ENCODE measurements around the gene GRB2.
"Not testable (repeated sequence)": the region's sequence is repeated elsewhere in the genome, so short reads cannot be mapped to it uniquely, and the experiment has no call there.

Gene GRB2

DNA sequence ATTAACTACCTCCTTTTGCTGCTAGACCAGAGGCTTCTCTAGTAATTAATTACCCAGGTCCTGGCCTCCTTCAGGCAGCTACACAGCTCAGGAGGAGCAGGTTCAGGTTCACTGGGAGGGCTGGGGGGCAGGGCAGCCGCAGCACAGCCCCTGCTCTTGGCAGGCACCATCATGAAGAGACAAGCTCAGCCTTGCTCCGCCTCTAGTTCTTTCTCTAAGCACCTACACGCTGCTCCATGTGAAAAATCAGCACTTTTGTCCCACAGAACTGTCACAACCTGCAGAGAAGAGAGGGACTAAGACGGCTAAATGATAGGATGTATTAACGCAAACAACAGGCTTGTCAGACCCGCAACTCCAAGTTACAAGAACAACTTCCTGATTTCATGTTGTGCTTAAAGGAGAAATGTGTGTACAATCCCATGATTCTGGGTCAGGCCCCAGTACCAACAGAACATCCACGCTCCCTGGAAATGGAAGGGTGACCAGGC, 53.4 kb downstream of the GRB2 start:
- FAIRE-seq (peak; percentile 76), DNase-seq (ENCODE audit: low spot score) (peak; percentile 45)

DNA sequence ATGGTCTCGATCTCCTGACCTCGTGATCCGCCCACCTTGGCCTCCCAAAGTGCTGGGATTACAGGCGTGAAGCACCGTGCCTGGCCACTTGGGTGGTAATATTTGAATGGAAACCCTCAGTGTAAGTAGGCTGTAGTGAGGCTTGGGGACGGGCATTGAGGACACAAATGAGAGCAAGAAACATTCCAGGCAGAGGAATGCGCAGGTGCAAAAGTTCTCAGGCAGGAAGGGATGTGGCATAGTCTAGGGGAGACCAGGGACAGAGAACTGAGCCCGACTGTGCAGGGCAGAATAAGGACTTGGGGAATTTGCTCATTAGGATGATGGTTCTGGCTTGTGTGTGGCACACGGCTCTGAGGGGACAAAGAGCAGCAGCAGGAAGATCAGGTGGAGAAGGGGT, 54.8 kb downstream of the GRB2 start:
- DNase-seq (ENCODE audit: low spot score) = no peak

DNA sequence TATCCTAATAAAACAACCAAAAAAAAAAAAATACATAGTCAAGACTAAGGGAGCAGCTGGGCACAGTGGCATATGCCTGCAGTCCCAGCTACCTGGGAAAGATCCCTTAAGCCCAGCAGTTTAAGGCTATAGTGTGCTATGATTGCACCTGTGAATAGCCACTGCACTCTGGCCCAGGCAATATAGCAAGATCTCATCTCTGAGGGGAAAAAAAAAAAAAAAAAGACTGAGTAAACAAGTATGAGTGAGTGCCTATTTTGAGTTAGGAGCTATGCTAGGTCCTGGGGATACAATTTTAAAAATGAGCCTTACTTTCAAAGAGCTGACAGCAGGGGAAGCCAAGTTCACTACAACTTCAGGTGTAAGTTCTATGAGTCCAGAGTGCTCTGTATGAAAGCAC, 55.4 kb downstream of the GRB2 start:
- FAIRE-seq = no peak
- DNase-seq (ENCODE audit: low spot score) = no peak

More for the DNA sequence above, 54.8 kb downstream of the GRB2 start:
- FAIRE-seq = no peak

DNA sequence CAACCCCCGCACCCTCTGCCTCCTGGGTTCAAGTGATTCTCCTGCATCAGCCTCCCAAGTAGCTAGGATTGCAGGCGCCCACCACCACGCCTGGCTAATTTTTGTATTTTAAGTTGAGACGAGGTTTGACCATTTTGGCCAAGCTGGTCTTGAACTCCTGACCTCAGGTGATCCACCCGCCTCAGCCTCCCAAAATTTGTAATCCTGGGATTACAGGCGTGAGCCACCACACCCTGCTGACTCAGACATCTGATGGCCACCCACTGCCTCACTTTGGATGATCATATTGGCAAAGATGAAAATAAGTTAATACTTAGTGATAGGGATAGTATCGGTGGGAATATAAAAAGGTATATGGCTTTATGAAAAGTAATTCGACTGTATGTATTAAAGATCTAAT, 55.9 kb downstream of the GRB2 start:
- DNase-seq (ENCODE audit: low spot score) = no peak
- no peak for FAIRE-seq

DNA sequence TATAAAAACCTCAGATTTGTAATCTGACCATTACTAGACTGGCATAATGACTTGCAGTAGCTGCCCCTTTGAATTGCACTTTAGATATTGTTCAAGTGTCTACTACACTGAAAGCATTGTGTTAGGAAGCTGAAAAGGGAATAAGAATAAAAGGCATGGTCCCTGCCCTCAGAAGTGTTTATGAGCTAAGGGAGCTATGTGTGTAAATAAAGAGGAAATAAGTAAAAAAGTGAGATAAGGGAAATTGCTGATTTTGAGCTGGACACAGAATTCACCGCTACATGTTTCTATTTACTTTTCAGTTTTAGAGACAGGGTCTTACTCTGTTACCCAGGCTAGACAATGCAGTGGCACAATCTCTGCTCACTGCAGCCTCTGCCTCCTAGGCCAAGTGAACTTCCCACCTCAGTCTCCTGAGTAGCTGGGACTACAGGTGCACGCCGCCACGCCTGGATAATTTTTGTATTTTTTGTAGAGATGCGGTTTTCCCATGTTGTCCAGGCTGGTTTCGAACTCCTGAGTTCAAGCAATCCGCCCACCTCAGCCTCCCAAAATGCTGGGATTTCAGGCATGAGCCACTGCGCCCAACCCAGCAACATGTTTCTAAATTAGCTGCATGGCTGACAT, 57.0 kb downstream of the GRB2 start:
- DNase-seq (ENCODE audit: low spot score) (no peak), FAIRE-seq (no peak)

DNA sequence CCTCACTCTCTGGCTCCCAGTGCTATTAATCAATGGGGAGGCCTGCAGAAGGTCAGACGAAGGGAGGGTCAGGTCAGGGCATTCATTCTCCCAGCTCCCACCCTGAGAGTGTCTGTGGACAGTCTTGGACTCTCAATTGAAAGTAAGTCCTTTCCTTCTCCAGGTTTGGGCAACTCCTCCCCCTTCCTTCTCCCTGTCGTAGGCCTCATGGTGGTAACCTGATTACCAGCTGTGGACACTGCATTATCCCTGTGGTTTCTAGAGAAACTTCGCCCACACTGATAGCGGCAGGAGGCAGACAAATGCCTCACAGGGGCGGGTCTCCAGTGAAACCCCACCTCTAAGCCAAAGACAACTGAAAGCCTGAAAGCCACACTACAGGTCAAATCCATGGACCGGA, 58.6 kb downstream of the GRB2 start:
- FAIRE-seq (no peak), DNase-seq (ENCODE audit: low spot score) (no peak)

DNA sequence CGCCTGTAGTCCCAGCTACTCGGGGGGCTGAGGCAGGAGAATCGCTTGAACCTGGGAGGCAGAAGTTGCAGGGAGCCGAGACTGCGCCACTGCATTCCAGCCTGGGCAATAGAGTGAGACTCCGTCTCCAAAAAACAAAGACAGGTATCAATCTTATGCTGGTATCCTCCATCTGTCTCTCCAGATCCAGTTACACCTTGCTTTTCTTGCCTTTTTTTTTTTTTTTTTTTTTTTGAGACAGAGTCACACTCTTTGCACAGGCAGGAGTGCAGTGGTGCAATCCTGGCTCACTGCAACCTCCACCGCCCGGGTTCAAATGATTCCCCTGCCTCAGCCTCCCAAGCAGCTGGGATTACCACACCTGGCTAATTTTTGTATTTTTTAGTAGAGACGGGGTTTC, 59.1 kb downstream of the GRB2 start:
- FAIRE-seq; DNase-seq (ENCODE audit: low spot score): not testable (repeated sequence)

DNA sequence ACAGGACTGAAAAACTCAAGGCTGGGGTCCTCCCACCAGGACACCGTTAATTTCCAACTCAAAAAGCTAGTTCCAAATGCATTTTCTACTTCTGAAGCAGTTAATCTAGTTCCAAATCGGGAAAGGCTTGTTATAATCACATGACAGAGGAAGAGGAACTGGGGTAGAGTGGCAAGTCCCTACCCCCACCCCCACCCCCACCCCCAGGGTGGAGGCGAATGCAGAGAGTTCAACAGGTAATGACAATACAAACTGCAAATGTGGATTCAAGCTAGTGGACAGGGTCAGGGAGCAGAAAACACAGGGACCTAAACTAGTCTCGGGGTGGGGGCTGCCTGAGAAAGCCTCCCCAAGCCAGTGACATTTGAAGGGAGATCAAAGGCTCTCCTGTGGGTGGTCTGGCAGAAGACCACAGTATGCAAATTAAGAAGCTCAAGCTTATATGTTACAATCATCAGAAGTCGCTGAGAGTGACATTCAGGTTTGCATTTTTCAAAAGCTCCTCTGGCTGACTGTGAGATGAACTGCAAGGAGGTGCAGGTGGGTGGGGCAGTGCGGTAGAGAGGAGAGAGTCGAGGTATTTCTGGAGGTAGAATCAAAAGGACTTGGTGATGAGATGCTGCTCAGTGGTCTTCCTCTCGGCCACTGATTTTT, 59.8 kb downstream of the GRB2 start:
- no peak for FAIRE-seq
- no peak for DNase-seq (ENCODE audit: low spot score)

DNA sequence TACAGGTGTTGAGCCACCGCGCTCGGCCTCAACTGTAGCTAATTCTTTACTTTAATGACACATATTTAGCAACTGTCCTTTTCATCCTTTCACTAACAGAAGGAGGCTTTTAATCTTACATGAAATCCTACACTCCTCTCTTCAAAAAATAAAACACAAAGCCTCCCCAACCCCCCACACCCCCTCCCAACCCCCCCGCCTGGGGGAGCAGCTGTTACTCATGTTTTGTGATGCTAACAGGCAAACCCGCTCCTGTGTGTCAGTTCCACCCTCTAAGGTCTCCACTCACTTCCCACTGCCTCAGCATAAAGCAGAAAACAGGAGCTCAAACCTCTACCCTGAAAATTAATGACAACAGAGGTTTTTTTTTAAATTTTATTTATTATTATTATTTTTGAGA, 60.8 kb downstream of the GRB2 start:
- DNase-seq (ENCODE audit: low spot score) (no peak), FAIRE-seq (no peak)

DNA sequence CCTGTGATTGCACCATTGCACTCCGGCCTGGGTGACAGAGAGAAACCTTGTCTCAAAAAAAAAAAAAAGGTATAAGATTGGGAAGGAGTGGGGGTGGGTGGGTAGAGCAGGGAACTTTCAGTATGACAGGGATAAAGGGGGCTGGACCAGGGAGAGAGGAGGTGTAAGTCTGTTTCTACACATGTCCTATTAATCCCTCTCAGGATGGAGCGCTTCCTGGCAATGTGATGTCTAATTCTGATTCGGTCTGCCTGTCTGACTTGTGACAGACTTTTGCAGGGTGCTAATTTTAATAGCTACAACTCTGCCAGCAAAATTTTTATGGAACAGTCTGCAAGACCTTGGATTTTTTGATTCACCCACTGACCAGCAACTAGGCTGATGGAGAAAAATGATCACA, 62.5 kb downstream of the GRB2 start:
- DNase-seq (ENCODE audit: low spot score) (no peak), FAIRE-seq (no peak)

DNA sequence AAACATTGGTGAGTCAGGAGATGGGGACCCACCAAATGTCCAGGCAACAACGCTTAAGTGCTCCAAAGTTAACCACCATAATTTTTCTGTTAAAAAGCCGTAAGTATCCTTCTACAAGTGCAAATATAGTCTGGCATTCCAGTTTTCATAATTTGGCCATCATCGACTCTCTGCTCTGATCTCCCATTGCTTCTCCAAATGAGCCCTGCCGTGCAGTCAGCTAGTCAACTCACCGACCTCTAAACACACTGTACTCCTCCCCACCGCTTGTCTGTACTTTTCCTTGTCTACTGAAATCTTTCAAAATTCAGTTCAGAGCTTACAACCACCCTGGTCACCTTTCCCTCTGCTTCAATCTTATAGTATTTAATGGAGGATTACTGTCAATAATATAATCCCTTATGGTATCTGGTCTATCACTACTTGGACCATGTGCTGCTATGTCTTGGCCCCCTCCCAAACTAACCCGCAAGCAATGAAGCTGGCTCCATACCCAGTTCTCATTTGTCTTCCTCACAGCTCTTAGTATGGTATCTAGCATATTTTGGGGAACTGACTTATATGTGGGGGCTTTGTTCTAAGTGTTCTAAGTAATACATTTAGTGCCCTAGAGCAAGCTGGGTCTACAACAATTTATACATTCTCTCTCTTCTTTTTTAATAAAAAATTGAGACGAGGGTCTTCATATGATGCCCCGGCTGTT, 63.5 kb downstream of the GRB2 start:
- FAIRE-seq (no peak), DNase-seq (ENCODE audit: low spot score) (no peak)

DNA sequence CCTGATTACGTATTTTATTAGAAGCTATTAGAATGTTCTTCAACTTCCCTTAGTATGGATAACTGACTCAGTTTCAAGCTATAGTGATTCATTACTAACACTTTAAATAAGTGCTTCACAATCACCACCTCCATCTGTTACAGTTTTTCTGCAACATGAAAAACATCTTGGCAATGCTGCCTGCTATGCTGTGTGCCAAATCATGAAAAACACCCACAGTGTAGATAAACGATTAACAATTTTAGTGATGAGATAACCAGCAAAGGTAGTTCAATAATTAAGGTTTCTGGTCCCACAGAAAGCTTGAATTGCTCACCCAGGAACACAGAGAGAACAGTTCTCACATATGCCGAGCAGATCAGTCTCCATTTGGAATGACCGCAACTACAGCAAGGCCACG, 64.8 kb downstream of the GRB2 start:
- DNase-seq (ENCODE audit: low spot score) (no peak), FAIRE-seq (no peak)

DNA sequence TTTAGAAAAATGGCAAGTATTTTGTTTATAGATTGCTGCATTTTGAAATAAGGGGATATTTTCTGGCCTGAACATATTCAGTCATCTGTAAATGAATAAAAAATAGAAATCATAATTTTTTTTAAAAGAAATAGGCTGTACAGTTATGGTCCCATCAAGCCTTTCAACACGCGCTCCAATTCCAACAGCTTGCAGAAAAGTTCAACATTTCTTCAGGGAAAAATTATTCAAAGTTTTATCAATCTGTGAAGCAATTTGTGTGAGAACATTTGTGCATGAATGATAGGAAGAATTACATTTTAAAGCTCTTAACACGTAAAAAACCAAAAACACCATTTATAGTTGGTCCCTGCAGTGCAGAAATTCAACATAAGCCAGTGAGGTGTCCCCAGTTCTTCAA, 65.5 kb downstream of the GRB2 start:
- FAIRE-seq = no peak
- DNase-seq (ENCODE audit: low spot score) = no peak

DNA sequence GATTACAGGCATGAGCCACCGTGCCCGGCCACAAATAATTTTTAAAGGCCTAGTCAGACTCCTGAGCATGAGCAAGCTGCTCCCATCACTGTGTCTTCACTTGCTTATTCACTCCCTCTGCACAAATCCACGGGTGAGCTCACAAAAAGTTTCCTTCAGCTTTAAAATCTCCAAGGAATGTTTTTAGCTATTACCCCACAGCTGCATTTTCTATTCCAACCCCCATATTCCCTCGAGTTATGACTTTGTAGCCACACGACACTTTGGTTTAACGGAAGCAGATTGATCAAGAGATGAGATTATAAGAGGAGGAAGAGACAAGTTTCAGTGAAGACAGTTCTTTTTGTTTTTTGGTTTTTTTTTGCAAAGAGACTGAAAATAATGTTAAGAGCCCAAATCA, 67.1 kb downstream of the GRB2 start:
- DNase-seq (ENCODE audit: low spot score) = no peak
- FAIRE-seq = no peak

DNA sequence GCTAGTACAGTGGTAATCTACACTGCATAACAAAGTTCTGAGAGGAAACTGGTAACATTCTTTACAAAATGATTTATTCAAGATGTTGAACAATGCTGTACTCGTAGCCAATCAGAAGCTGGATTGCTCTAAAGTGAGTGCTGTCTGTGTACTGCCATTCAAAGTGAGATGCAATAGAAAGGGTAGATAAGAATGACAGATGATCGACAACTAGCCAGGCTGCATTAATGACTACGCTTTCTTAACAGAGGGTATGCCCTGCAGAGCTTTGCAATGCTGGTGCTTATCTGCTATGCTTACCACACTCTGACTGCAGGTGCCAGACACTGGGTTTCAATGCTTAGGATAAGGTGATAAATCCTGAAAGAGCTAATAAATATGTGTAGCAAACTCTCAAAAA, 70.2 kb downstream of the GRB2 start:
- FAIRE-seq (no peak), DNase-seq (ENCODE audit: low spot score) (no peak)

DNA sequence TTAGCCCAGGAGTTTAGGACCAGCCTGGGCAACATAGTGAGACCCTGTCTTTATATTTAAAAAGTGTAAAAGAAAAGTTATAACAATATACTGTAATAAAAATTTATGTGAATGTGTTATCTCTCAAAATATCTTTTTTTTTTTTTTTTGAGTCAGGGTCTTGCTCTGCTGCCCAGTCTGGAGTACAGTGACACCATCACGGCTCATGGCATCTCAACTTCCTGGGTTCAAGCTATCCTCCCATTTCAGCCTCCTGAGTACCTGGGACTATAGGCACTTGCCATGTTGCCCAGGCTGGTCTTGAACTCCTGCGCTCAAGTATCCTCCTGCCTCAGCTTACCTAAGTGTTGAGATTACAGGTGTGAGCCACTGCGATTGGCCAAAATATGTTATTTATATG, 70.8 kb downstream of the GRB2 start:
- no peak for FAIRE-seq
- DNase-seq (ENCODE audit: low spot score) = no peak

DNA sequence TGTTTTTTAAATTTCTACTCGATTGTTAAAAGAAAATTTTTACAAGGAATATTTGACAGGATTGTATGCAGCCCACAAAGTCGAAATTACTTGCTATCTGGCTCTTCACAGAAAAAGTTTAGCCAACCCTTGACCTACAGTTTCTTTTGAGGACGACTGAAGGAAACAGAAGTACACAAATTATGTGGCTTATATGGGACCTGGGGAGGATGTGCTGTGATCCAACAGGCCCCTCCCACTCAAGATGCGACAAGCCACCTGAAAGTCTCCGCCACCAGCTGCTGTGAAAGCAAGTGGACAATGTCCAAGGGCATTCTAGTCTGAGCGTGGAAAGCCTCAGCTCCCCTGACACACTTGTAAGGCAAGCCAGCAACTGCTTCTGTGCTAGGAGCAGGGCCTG, 73.8 kb downstream of the GRB2 start:
- FAIRE-seq = no peak
- DNase-seq (ENCODE audit: low spot score) = no peak

DNA sequence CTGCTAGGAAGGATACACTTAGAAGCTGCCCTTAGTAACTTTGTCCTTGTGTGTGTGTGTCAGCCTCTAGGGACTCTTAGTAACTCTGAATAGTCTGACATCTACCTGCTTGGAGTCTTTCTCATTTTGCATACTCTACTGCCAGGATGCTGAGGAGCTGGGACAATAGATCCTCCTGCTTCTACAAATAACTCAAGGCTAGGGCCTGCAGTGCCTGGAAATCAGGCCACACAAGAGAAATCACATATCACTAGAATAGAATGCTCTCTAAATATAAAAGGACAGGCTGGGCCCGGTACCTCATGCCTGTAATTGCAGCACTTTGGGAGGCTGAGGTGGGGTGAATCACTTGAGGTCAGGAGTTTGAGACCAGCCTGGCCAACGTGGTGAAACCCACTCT, 77.7 kb downstream of the GRB2 start:
- FAIRE-seq = no peak
- DNase-seq (ENCODE audit: low spot score) = no peak

DNA sequence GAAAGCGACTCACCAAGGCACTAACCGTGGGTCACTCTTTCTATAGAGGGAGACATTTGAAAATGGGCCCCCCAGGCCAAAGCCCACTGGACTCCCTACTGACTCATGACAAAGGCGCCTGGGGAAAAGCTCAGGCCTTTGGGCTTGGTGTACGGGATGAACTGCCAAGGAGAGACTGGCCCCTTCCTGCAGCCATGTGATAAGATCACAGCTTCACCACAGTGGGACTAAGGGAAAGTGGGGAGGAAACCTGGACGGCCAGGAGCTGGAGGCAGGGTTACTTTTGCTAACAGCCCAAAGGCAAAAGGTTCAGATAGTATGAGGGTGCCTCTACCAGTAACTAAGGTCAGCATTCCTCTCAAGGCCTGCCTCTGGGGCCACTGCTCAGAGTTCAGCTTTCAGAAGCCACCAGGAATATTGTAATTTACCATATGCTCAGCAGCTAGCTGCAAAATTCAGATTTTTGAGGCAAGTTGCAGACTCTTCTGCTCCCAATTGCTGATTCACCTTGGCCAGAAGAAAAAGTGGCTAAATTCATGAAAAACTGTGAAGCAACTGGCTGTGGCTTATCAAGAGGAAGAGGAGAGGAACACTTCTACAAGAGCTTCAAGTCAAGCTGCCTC, 79.1 kb downstream of the GRB2 start:
- DNase-seq (ENCODE audit: low spot score) (no peak), FAIRE-seq (no peak)

DNA sequence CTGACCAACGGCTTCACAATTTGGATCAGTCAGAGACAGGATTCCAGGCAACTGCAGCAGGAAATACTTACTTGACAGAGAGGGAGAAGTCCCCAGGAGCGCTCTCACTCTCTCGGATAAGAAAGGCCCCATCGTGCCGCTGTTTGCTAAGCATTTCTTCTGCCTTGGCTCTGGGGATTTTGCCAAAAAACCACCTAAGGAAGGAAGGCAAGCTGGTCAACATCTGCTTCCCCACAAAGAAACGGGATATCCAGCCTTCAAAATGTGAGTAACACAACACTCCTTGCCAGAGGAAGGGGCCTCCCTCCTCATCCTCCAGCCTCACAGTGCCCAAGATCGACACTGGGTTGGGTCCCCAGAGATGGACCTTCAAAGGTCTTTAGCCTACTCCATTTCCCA, 79.7 kb downstream of the GRB2 start:
- DNase-seq (ENCODE audit: low spot score) = no peak
- FAIRE-seq = no peak

DNA sequence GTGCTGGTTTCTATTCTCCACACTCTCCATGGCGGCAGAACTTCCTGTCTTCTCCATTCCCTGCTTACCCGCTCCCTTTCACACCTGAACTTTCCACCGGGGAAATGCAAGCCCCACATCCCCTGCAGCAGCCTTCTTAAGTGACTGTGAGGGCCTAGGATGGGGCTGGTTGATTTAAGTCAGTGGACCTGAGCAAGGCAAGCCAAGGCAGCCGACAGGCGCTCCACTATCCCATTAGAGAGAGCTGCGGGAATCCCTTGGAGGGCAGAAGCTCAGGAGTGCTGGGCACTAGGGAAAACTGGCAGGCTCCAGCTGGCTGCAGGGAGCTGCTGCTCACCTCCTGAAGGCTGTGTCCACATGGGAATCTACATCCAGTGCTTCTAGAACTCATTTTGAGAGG, 80.1 kb downstream of the GRB2 start:
- DNase-seq (ENCODE audit: low spot score) (no peak), FAIRE-seq (no peak)

DNA sequence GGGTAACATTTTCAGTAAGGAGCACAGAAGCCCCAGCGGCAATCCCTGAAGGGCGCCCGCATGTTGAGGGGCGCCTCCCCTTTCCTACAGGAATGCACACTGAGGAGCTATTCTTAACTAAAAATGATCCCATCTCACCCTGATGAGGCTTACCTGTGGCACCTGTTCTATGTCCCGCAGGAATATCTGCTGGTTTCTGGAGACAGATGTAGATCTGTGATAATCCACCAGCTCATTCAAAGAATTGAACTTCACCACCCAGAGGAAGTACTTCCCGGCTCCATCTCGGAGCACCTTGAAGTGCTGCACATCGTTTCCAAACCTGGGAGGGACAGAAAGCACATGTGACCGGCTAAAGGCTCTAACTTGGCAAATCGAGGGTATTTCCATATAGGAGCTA, 84.0 kb downstream of the GRB2 start:
- no peak for FAIRE-seq
- no peak for DNase-seq (ENCODE audit: low spot score)
